Pancreas (tissue), 10 donors: Measurements from ENCODE around the gene SEMA5A. TPM values are rescaled to one million over a fixed set of nuclear protein-coding genes. Genes with fewer than 3 reads are reported as not detected.

Experiments
- ATAC-seq, 4 donors: fragments of 200-7000 bp; cut with Tn5 transposase; one replicate each; pipeline versions ENCODE4 v1.8.0 to v1.9.1; 2020; ENCODE audit warnings: mild to moderate bottlenecking in 4 of 4, moderate library complexity in 4 of 4
- DNase-seq, 6 donors: peaks; one replicate each; pipeline ENCODE4 v3.0.0-alpha.2; 2020
- FAIRE-seq: peaks from 2 replicates; lab custom pipeline; 2012; peaks lifted over from hg19 to GRCh38; lab: Jason Lieb, UNC
- H3K27ac ChIP-seq, 4 donors: fragments of 200-600 bp; sonication (generic); 1 replicate in 3 of 4; 2 replicates in 1 of 4; pipeline versions ENCODE4 v1.5.0 to v1.8.0; 2020
- H3K27me3 ChIP-seq, 4 donors: fragments of 200-600 bp; one replicate each; pipeline ENCODE4 v1.8.0; 2021
- H3K36me3 ChIP-seq, 3 donors: fragments of 200-600 bp; sonication (generic) in 1 of 3; one replicate each; pipeline versions ENCODE4 v1.5.0 to v1.8.0; 2020 to 2021
- H3K4me1 ChIP-seq, 3 donors: fragments of 200-600 bp; one replicate each; pipeline ENCODE4 v1.8.0; 2021
- H3K4me3 ChIP-seq, 4 donors: fragments of 200-600 bp; sonication (generic) in 2 of 4; one replicate each; pipeline versions ENCODE4 v1.5.0 to v1.8.0; 2020 to 2021
- H3K9me3 ChIP-seq, 4 donors: fragments of 200-600 bp; one replicate each; pipeline ENCODE4 v1.8.0; 2021
- WGBS, 2 donors: extraction: QIAGEN DNeasy Blood & Tissue Kit; methylation state at CpG; one replicate each; pipeline ENCODE4 v1.1.7; 2013; 5-methylcytosine and 5-hydroxymethylcytosine counted together
- intact Hi-C, 3 donors: fragments of 100-400 bp; cut with DNase I; formaldehyde crosslinking; loops; one replicate each; pipeline versions ENCODE4 v1.11.1 to v1.14.2; 2022
- polyA plus RNA-seq, 2 donors: library from polyadenylated mRNA; stranded (reverse); fragments of 200-250 nt; gene quantifications; one replicate each; pipeline ENCODE4 v1.2.3, GENCODE V29; 2013
- total RNA-seq, 6 donors: library from RNA; stranded (reverse); fragmentation: NEBNext Ultra II Directional in 4 of 6; extraction: Animal tissue kit (Norgen Biotek cat#: 25700) in 4 of 6; gene quantifications; one replicate each; pipeline versions ENCODE4 v1.2.1 to v1.2.4, GENCODE V29; 2021 to 2023
- TF ChIP-seq, protein P1 (sequence below), 4 donors: fragments of 200-600 bp; sonication (generic) in 3 of 4; IDR thresholded peaks; one replicate each; pipeline versions ENCODE4 v1.5.0 to v1.8.0; 2021; ENCODE audit warnings: antibody characterized with exemption in 4 of 4
- donor health status: healthy with polysubstance abuse.
- donor health status: DM: no; HTN: no; CAD: no; lungs with moderate emphysema.
- donor health status: DM: no; HTN: no; CAD: no.
- donor health status: control.
- donor health status: control.
- donor health status: Bipolar disorder and iron deficiency.
- donor health status: DM: yes; HTN: yes; CAD: no.
- donor health status: DM: no; HTN: no; CAD: no.
- donor health status: DM: no; HTN: no; CAD: no.
- donor health status: DM: yes; HTN: yes; CAD: no.

The SEMA5A gene
- total and polyA plus RNA-seq, 8 donors = 0.91 to 14.0 (median 6.4) TPM

DNA sequence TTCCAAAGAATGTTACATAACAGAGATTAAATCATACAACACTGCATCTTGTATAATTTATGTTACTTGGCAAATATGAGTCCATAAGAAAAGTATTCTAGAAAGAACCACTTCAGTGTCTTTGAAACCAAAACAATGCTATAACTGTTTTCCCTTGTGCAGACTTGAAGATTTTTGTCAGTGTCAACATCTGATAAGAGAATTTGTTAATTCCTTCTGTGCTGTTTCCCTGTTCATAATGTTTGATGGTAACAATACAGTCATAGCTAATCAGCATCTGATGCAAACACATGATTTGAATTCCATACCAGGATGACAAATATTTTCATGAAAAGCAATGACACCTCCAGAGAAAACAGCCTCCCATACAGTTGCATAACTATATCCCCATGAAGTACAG is 306.8 kb downstream of the SEMA5A start:
- intact Hi-C loops = no loop called here

DNA sequence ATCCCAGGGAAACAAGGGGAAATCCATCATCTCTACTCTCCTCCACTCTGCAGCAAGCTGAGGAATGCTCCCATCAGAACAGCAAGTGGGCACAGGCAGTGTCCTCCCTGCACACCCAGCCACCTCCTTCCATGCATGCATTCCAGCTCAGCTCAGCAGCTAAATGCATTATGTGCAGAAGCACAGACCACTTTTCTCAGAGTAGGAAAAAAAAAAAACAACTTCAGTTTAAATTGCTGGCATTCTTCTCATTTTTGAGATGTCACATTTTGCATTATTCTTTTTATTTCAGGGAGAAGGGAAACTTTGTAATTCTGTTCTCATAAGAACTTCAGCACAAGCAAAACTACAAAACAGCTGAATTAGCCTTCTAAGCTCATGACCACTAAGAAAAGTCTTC is 312.2 kb downstream of the SEMA5A start:
- no peak for ATAC-seq

More for the DNA sequence above, 306.8 kb downstream of the SEMA5A start:
- TF ChIP-seq, protein P1, sequence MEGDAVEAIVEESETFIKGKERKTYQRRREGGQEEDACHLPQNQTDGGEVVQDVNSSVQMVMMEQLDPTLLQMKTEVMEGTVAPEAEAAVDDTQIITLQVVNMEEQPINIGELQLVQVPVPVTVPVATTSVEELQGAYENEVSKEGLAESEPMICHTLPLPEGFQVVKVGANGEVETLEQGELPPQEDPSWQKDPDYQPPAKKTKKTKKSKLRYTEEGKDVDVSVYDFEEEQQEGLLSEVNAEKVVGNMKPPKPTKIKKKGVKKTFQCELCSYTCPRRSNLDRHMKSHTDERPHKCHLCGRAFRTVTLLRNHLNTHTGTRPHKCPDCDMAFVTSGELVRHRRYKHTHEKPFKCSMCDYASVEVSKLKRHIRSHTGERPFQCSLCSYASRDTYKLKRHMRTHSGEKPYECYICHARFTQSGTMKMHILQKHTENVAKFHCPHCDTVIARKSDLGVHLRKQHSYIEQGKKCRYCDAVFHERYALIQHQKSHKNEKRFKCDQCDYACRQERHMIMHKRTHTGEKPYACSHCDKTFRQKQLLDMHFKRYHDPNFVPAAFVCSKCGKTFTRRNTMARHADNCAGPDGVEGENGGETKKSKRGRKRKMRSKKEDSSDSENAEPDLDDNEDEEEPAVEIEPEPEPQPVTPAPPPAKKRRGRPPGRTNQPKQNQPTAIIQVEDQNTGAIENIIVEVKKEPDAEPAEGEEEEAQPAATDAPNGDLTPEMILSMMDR (IDR thresholded peaks at IDR 0.05) = no peak
- H3K4me3 ChIP-seq = no peak overlapping the region
- H3K27me3 ChIP-seq = no peaks in the 10 kb centered on the region
- no peaks in the 10 kb centered on the region for H3K36me3 ChIP-seq
- no peak overlapping the region for H3K27ac ChIP-seq
- DNase-seq = no peak
- H3K4me1 ChIP-seq = no peaks in the 10 kb centered on the region
- FAIRE-seq = peak; percentile 32
- H3K9me3 ChIP-seq = no peaks in the 10 kb centered on the region
- no peak for ATAC-seq

DNA sequence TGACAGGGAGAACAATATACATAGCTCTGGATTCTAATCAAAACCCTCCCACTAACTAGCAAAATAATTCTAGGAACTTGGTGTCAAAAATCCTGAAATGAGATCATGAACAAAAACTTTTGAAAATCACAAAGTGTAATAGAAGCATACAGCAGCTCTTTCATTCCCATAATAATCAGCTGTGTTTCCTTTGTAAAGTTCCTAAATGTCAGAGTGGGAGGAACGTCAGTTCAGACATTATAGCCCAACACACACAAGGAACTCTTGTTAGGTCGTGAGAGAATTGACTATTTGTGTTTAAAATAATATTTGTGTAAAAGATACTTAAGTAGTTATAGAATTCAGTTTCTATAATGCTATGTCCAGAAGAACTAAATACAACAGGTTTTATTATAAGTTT is 312.8 kb downstream of the SEMA5A start:
- TF ChIP-seq, protein P1 (IDR thresholded peaks at IDR 0.05) = no peak
- no peak for ATAC-seq
- intact Hi-C loops = no loop called here
- no peak for DNase-seq
- Histone ChIP-seq H3K27ac (no peak overlapping the region), H3K36me3 (no peaks in the 10 kb centered on the region), H3K27me3 (no peaks in the 10 kb centered on the region), H3K4me3 (no peak overlapping the region), H3K9me3 (no peaks in the 10 kb centered on the region), H3K4me1 (no peaks in the 10 kb centered on the region)
- 81 to 84% methylated on average over 2 of the region's 2 CpGs for WGBS, 2 donors
- no peak for FAIRE-seq

More for the DNA sequence above, 312.2 kb downstream of the SEMA5A start:
- H3K27ac ChIP-seq = no peak overlapping the region
- H3K36me3 ChIP-seq = no peaks in the 10 kb centered on the region
- no peaks in the 10 kb centered on the region for H3K4me1 ChIP-seq
- H3K9me3 ChIP-seq = no peaks in the 10 kb centered on the region
- intact Hi-C loops = no loop called here
- no peaks in the 10 kb centered on the region for H3K27me3 ChIP-seq
- FAIRE-seq (no peak), DNase-seq (no peak)
- TF ChIP-seq, protein P1 (IDR thresholded peaks at IDR 0.05) = no peak
- no peak overlapping the region for H3K4me3 ChIP-seq

DNA sequence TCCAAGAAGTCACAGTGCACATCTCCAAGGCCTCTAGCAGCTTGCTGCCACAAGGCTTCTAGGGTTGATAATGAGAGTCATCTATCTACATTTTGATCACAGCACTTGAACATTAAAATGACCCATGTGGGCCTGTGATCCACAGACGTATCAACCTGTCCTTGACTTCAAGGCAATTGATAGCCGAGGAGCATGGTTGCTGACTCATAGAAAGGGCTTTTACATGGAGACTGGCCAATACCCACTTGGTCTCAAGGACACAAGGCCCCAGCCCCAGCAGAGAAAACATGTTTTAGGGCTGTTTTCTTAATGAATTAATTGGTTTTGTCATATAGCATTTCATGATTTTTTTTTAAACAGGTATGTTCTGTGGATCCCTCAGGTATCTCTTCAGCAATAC is 314.0 kb downstream of the SEMA5A start:
- TF ChIP-seq, protein P1 (IDR thresholded peaks at IDR 0.05) = no peak
- WGBS, 2 donors = 23 to 32% methylated on average over 2 of the region's 2 CpGs
- H3K4me1 ChIP-seq = no peaks in the 10 kb centered on the region
- H3K9me3 ChIP-seq = no peaks in the 10 kb centered on the region
- peak in 1 of 6 donors; percentile 21 for DNase-seq
- intact Hi-C loops = no loop called here
- peak in 3 of 4 donors; percentile 34 to 80 (median 65) for ATAC-seq
- no peaks in the 10 kb centered on the region for H3K27me3 ChIP-seq
- H3K36me3 ChIP-seq = no peaks in the 10 kb centered on the region
- no peak overlapping the region for H3K27ac ChIP-seq
- FAIRE-seq = no peak
- H3K4me3 ChIP-seq = no peak overlapping the region

DNA sequence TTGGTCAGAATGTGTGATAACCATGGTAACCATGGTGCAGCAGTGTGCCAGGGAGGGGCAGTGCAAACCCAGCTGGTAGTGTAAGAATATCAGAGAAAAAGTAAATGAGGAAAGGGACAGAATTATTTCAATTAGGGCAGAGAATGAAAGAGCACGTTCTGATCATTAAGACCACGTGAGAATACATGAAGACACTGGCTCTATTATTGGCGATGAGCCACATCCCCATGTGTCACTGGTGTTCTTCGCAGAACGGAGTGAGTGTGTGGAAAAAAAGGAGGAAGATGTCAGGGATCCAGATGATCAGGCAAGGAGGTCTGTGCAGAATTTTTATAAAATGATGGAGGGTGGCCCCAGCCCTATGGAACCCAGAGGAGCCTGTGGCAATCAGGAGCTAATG is 315.5 kb downstream of the SEMA5A start:
- DNase-seq = no peak
- ATAC-seq = no peak
- H3K27me3 ChIP-seq = no peaks in the 10 kb centered on the region
- TF ChIP-seq, protein P1 (IDR thresholded peaks at IDR 0.05) = no peak
- H3K36me3 ChIP-seq = no peaks in the 10 kb centered on the region
- no peaks in the 10 kb centered on the region for H3K9me3 ChIP-seq
- no peaks in the 10 kb centered on the region for H3K4me1 ChIP-seq
- intact Hi-C loops = no loop called here
- WGBS, 2 donors = 82 to 89% methylated on average over 5 of the region's 5 CpGs
- H3K27ac ChIP-seq = no peak overlapping the region
- no peak overlapping the region for H3K4me3 ChIP-seq
- no peak for FAIRE-seq
